ENCODE data around the gene PLCH1.

DNA sequence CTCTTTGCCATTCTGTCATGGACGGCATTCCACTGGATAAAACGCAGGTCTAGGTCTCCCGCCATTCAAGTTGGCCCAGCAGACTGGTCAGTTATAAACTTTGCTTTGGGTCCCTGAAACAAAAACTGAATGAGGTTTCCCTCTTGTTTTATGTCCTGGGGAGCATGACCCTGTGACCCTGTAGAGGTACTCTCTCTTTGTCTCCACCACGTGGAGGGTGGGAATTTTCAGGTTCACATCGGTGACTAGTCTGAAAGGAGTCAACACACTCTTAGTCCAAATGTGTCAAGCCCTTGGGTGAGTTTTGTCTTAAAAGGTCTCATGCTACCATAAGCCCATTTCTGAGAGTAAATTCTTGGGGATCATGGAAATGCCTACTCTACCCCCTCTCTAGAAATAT, 139.9 kb downstream of the PLCH1 start:
- TF ChIP-seq GABPA (IDR thresholded peaks at IDR 0.05 in 1 of 2, conservative IDR thresholded peaks at IDR 0.05 in 1 of 2) = no peak
- TF ChIP-seq CTCF (IDR thresholded peaks at IDR 0.05; ENCODE audit: low read depth, low read length, missing input control) = no peak
- no peak for TF ChIP-seq MAX (IDR thresholded peaks at IDR 0.05)
- TF ChIP-seq FOXA2 (IDR thresholded peaks at IDR 0.05) = no peak
- TF ChIP-seq RXRA (IDR thresholded peaks at IDR 0.05) = no peak
- no peak for TF ChIP-seq RAD21 (IDR thresholded peaks at IDR 0.05)
- no peak for TF ChIP-seq TAF1 (conservative IDR thresholded peaks at IDR 0.05)
- no peak for TF ChIP-seq JUND (IDR thresholded peaks at IDR 0.05)
